ENCODE measurements around the gene ZNF83.
"Not testable (repeated sequence)": the region's sequence is repeated elsewhere in the genome, so short reads cannot be mapped to it uniquely, and the experiment has no call there.

Gene ZNF83

DNA sequence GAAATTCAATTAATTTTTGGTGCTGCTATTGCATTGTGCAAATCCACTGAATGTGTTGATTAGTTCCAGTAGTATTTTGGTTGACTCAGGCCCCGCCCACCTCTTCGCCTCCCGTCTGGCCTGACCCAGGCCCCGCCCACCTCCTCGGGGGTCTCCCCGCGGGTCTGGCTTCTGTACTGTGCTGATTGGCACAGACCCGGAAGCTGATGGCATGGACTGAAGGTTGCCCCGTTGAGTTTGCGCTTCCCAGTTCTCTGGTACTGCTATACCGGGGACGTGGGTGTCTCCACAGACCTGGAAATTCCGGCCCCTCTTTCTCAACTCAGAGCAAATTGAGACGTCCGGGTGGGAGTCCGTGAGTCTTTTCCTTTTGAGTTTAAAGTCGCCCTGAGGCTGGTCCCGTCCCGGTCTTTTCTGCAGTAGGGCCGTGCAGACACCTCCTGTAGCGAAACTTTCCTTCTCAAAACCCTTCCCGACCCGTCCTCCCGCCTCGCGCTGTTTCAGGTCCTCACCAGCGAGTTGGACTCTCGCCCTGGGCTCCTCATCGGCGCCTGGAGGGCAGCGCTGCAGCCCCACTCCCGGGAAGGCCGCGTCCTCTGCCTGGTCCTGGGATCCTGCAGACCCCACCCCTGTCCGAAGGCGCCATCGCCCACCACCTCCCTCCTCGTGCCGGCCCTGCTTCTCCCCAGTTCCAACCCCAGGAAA, 53.3 kb downstream of the ZNF83 start:
- no peak overlapping the region for H3K27ac ChIP-seq
- no peak for DNase-seq (ENCODE audit: low spot score)
- TF ChIP-seq, protein P1, sequence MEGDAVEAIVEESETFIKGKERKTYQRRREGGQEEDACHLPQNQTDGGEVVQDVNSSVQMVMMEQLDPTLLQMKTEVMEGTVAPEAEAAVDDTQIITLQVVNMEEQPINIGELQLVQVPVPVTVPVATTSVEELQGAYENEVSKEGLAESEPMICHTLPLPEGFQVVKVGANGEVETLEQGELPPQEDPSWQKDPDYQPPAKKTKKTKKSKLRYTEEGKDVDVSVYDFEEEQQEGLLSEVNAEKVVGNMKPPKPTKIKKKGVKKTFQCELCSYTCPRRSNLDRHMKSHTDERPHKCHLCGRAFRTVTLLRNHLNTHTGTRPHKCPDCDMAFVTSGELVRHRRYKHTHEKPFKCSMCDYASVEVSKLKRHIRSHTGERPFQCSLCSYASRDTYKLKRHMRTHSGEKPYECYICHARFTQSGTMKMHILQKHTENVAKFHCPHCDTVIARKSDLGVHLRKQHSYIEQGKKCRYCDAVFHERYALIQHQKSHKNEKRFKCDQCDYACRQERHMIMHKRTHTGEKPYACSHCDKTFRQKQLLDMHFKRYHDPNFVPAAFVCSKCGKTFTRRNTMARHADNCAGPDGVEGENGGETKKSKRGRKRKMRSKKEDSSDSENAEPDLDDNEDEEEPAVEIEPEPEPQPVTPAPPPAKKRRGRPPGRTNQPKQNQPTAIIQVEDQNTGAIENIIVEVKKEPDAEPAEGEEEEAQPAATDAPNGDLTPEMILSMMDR (conservative IDR thresholded peaks at IDR 0.05; ENCODE audit: low read depth): no peak
- ChIA-PET POLR2A (ENCODE audit: low non-redundant PET) (no interaction called here), CTCF (no interaction called here)

DNA sequence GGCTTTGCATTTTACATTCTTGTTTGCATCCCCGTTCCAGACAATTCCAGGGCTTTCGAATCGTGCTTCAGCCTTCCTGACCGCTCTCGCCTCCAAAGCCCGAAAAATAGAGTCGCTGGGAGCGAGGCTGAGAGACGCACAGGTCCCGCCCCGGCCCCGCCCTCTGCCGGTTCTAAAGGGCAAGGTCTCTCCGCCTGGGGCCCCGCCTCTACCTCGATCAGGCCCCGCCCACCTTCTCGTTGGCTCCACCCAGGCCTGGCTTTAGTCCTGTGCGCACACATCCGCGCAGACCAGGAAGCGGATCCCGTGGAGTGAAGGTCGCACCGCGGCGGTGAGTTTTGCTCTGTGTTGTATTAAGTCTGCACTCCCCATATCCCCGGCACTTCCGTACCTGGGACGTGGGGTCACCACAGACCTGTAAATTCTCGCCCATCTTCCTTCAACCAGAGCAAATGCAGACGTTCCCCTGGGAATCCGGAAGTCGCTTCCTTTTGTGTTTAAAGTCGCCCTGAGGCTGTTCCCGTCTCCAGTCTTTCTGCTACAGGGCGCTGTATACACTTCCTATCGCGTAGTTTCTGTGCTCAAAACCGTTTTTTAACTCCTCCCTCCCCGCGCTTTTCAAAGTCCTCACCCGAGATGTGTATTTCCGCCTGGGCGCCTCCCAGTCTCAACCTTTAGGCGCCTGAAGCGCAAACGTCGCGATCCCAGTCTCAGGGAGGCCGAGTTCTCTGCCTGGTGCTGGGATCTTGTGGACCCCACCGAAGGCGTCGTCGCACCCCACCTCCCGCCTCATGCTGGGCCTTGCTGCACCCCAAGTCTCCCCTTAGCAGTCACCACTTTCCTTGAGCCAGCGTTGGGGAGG, 67.9 kb downstream of the ZNF83 start, which contains the start of gene ZNF701:
ZNF701 (plus strand) TSS at position 288 of the 862 bp plus-strand sequence. CDS start 3,861 bp downstream, outside the sequence.
- TF ChIP-seq, protein P1 (conservative IDR thresholded peaks at IDR 0.05; ENCODE audit: low read depth): no peak
- CTCF ChIA-PET: no interaction called here
- POLR2A ChIA-PET (ENCODE audit: low non-redundant PET): no interaction called here
- DNase-seq (ENCODE audit: low spot score): peak; percentile 89
- peak within 1 kb of the TSS; percentile 91 for H3K27ac ChIP-seq

DNA sequence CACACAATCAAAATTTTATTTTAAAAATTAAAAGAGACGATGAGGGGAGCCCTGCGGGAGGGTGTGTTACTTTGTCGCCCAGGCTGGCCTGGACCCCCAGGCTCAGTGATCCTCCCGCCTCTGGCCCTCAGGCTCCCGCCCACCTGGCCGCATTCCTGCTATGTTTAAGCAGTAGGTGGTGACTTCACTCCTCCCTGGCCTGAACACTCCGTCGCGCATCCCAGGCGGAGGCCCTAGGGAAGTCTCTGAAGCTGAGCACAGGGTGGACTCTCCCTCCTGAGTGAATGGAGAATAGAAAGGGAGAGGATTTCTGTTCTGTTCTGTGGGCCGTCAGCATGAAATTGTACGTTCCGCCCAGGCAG, 68.5 kb downstream of the ZNF83 start:
- POLR2A ChIA-PET (ENCODE audit: low non-redundant PET); CTCF ChIA-PET: not testable (repeated sequence)
- peak; percentile 6 for DNase-seq (ENCODE audit: low spot score)
- H3K27ac ChIP-seq: peak overlapping the region; percentile 91

DNA sequence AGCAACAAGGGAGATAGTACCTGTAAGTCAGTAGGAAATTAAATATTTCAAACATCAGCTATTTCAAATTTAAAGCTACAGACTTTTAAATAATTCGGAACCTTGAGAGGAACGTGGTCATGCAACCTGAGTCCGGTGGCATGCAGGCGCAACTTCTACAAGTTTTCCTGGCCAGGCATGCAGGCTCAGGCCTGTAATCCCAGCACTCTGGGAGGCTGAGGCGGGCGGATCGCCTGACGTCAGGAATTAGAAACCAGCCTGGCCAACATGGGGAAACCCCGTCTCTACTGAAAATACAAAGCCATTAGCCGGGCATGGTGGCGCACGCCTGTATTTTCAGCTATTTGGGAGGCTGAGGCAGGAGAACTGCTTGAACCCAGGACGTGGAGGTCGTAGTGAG, 70.2 kb downstream of the ZNF83 start:
- POLR2A ChIA-PET (ENCODE audit: low non-redundant PET): no interaction called here
- TF ChIP-seq, protein P1 (conservative IDR thresholded peaks at IDR 0.05; ENCODE audit: low read depth): no peak
- no peak overlapping the region for H3K27ac ChIP-seq
- DNase-seq (ENCODE audit: low spot score): no peak
- CTCF ChIA-PET: no interaction called here

DNA sequence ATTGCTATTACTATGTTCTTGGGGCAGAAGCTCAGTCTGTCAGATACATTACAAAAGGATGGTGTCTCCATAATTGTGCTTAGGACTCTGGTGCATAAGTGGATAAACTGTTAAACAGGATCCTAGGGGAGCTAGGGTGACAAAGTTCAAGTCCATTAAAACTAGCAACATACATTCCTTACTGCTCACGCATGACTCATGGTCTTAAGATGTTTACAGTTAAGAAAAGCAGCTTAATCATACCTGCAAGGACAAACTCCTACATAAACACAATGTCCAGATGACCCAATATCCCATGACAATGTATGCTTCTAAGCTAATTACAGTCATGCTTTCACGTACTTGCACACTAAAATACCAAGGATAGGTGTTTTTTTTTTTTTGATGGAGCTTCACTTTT, 71.6 kb downstream of the ZNF83 start:
- POLR2A ChIA-PET (ENCODE audit: low non-redundant PET): no interaction called here
- peak; percentile 49 for DNase-seq (ENCODE audit: low spot score)
- CTCF ChIA-PET: interaction anchor here (0.7 kb wide), 1 partner anchor 147 kb away, joined by 6 read pairs; no protein-coding TSS in a partner anchor
- TF ChIP-seq, protein P1 (conservative IDR thresholded peaks at IDR 0.05; ENCODE audit: low read depth): no peak
- no peak overlapping the region for H3K27ac ChIP-seq

DNA sequence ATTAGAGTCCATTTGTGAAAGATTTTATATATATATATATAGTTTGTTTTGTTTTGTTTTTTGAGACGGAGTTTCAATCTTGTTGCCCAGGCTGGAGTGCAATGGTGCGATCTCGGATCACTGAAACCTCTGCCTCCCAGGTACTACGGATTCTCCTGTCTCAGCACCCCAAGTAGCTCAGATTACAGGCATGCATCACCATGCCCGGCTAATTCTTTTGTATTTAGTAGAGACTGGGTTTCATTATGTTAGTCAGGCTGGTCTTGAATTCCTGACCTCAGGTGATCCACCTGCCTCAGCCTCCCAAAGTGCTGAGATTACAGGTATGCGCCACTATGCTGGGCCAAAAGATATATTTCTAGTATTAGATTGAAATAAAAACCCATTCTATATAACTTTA, 72.0 kb downstream of the ZNF83 start:
- DNase-seq (ENCODE audit: low spot score): no peak
- POLR2A ChIA-PET (ENCODE audit: low non-redundant PET): no interaction called here
- CTCF ChIA-PET: interaction anchor here (0.5 to 0.7 kb wide), 3 partner anchors 32 to 147 kb away, joined by 3 to 6 read pairs (median 3); no protein-coding TSS in a partner anchor
- no peak overlapping the region for H3K27ac ChIP-seq
- TF ChIP-seq, protein P1 (conservative IDR thresholded peaks at IDR 0.05; ENCODE audit: low read depth): no peak

All from RWPE1 (cell line).